CD8-positive, alpha-beta memory T cell (primary cell): Measurements from ENCODE around the gene ASGR1. TPM values are rescaled to one million over a fixed set of nuclear protein-coding genes. Genes with fewer than 3 reads are reported as not detected.

Experiments used
- CTCF ChIA-PET: fragments of 350-600 bp; sonication (Branson Sonifier 250); formaldehyde crosslinking; loops from one replicate; lab custom pipeline; 2021; ENCODE audit warnings: antibody characterized with exemption; lab: Charles Lee
- POLR2A ChIA-PET: fragments of 350-600 bp; sonication (Branson Sonifier 250); formaldehyde crosslinking; loops from one replicate; lab custom pipeline; 2021; ENCODE audit warnings: antibody characterized with exemption; lab: Charles Lee
- DNase-seq, 5 donors: peaks; one replicate each; pipeline versions ENCODE4 v3.0.0 to v3.0.0-alpha.2; 2020 to 2022; ENCODE audit warnings: mixed read lengths in 1 of 5
- H3K27ac ChIP-seq: one replicate; pipeline ENCODE4 v1.7.0; 2013; ENCODE audit warnings: low read depth, mild to moderate bottlenecking, low read length, moderate library complexity
- H3K27me3 ChIP-seq: 2 replicates; pipeline ENCODE4 v1.7.0; 2013; ENCODE audit warnings: low read length, mild to moderate bottlenecking; ENCODE audit not compliant: insufficient read depth, poor library complexity, severe bottlenecking
- H3K36me3 ChIP-seq: 2 replicates; pipeline ENCODE4 v1.7.0; 2013; ENCODE audit warnings: mild to moderate bottlenecking, low read length, moderate library complexity; ENCODE audit not compliant: insufficient read depth
- H3K4me1 ChIP-seq: 2 replicates; pipeline ENCODE4 v1.7.0; 2013; ENCODE audit warnings: mild to moderate bottlenecking, low read length, moderate library complexity; ENCODE audit not compliant: insufficient read depth
- H3K4me3 ChIP-seq: 2 replicates; pipeline ENCODE4 v1.7.0; 2013; ENCODE audit warnings: mild to moderate bottlenecking, low read length
- H3K9me3 ChIP-seq: 2 replicates; pipeline ENCODE4 v1.7.0; 2013; ENCODE audit warnings: mild to moderate bottlenecking, low read length
- H3K27ac Mint-ChIP-seq, 8 donors: one replicate each; pipeline ENCODE4 v1.8.0; 2020 to 2021; ENCODE audit warnings: mixed read lengths in 8 of 8, mild to moderate bottlenecking in 6 of 8, inconsistent platforms in 3 of 8, moderate library complexity in 3 of 8
- H3K27me3 Mint-ChIP-seq, 2 donors: one replicate each; pipeline ENCODE4 v1.8.0; 2020 to 2021; ENCODE audit warnings: mixed read lengths in 2 of 2, mild to moderate bottlenecking in 1 of 2, moderate library complexity in 1 of 2
- H3K36me3 Mint-ChIP-seq, 3 donors: one replicate each; pipeline ENCODE4 v1.8.0; 2020 to 2021; ENCODE audit warnings: mixed read lengths in 3 of 3, inconsistent platforms in 1 of 3, mild to moderate bottlenecking in 1 of 3
- H3K4me1 Mint-ChIP-seq, 3 donors: one replicate each; pipeline ENCODE4 v1.8.0; 2020 to 2021; ENCODE audit warnings: mixed read lengths in 3 of 3, inconsistent platforms in 1 of 3, mild to moderate bottlenecking in 1 of 3
- H3K4me3 Mint-ChIP-seq, 7 donors: one replicate each; pipeline ENCODE4 v1.8.0; 2020 to 2021; ENCODE audit warnings: mixed read lengths in 7 of 7, mild to moderate bottlenecking in 6 of 7, moderate library complexity in 4 of 7, inconsistent platforms in 2 of 7
- H3K9me3 Mint-ChIP-seq, 5 donors: one replicate each; pipeline ENCODE4 v1.8.0; 2020 to 2022; ENCODE audit warnings: mixed read lengths in 5 of 5, mild to moderate bottlenecking in 3 of 5, moderate library complexity in 2 of 5, inconsistent platforms in 1 of 5
- polyA plus RNA-seq: library from polyadenylated mRNA; unstranded; fragments of 300-500 nt; fragmentation: Illumina TruSeq; gene quantifications from one replicate; pipeline ENCODE4 v1.2.3, GENCODE V29; 2021
- total RNA-seq, 2 experiments: library from RNA; stranded (reverse); gene quantifications; one replicate each; pipeline ENCODE4 v1.2.3, GENCODE V29; 2021

The ASGR1 gene
- total and polyA plus RNA-seq, 3 experiments from 2014 or later = 0.46 to 0.55 TPM; not detected in 1

DNA sequence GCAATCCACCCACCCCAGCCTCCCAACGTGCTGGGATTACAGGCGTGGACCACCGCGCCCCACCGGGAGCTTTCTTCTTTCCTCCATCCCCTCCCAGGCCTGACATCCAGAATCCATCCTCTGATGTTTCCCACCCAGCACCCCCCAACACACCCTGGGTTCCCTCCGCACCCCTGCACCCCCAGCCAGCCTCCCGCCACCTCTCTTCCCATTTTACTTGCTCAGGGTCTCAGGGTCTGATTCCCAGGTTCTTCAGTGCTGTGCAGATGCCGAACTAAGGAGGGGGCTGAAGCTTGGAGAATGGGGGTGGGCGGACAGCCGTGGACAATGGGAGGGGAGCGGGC is 225 bp downstream of the ASGR1 start:
- POLR2A ChIA-PET = no interaction called here
- H3K9me3 ChIP-seq = no peaks in the 10 kb centered on the region
- peaks cover 9 to 13% (median 10%) of the 10 kb centered on the region in 3 donors for H3K4me1 Mint-ChIP-seq
- no peaks in the 10 kb centered on the region for H3K36me3 Mint-ChIP-seq
- peaks cover 18% of the 10 kb centered on the region for H3K27me3 ChIP-seq
- no peak overlapping the region for H3K27ac ChIP-seq
- peaks cover 14 to 21% of the 10 kb centered on the region in 2 donors for H3K27me3 Mint-ChIP-seq
- no peak overlapping the region for H3K4me3 ChIP-seq
- H3K27ac Mint-ChIP-seq = no peak overlapping the region
- H3K4me3 Mint-ChIP-seq = no peak overlapping the region
- no peak for DNase-seq
- H3K36me3 ChIP-seq = no peaks in the 10 kb centered on the region
- H3K4me1 ChIP-seq = peaks cover 24% of the 10 kb centered on the region
- CTCF ChIA-PET = interaction anchor here (0.6 to 2.1 kb wide), 4 partner anchors 9 to 118 kb away, joined by 3 to 11 read pairs (median 3); no protein-coding TSS in a partner anchor
- no peaks in the 10 kb centered on the region for H3K9me3 Mint-ChIP-seq

DNA sequence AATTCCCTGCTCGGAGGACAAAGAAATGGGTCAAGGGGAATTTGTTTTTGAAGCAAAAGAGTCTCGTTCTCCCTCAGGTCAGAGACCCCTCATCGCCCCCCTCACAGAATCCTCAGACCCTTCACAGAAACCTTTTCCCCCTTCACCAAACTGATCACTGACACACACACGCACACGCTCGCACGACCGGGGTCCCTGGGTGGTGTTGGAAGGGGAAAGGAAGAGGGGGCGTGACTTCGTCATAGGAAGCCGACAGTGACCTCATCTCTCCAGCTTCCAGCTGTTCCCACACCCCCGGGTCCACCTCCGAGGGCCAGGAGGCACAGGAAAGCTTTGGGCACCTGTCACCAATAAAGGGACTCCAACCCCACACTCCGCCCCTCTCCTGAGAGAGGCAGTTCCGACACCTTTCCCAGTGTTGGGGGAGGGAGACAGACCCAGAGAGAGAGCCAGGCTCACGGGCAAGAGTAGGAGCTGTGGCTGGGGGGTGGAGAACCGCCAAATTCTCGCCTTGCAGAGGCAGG is 1.2 kb downstream of the ASGR1 start:
- no peak overlapping the region for H3K27ac ChIP-seq
- POLR2A ChIA-PET = interaction anchor here (0.7 kb wide), 1 partner anchor 45 kb away, joined by 9 read pairs; no protein-coding TSS in a partner anchor
- H3K4me3 Mint-ChIP-seq = peak overlapping the region; percentile 36 to 70 (median 66)
- no peaks in the 10 kb centered on the region for H3K36me3 ChIP-seq
- no peaks in the 10 kb centered on the region for H3K9me3 Mint-ChIP-seq
- peaks cover 18% of the 10 kb centered on the region for H3K27me3 ChIP-seq
- H3K4me1 Mint-ChIP-seq = peaks cover 10 to 13% (median 10%) of the 10 kb centered on the region in 3 donors
- H3K4me1 ChIP-seq = peaks cover 26% of the 10 kb centered on the region
- peak overlapping the region in 3 of 8 donors; percentile 12 to 94 (median 31) for H3K27ac Mint-ChIP-seq
- no peaks in the 10 kb centered on the region for H3K9me3 ChIP-seq
- peak overlapping the region; percentile 10 for H3K4me3 ChIP-seq
- H3K36me3 Mint-ChIP-seq = no peaks in the 10 kb centered on the region
- CTCF ChIA-PET = interaction anchor here (0.6 to 2.1 kb wide), 17 partner anchors 10 to 173 kb away, joined by 3 to 11 read pairs (median 4); partner anchors contain the start of gene SLC2A4
- no peak for DNase-seq
- H3K27me3 Mint-ChIP-seq = peaks cover 14 to 19% of the 10 kb centered on the region in 2 donors

DNA sequence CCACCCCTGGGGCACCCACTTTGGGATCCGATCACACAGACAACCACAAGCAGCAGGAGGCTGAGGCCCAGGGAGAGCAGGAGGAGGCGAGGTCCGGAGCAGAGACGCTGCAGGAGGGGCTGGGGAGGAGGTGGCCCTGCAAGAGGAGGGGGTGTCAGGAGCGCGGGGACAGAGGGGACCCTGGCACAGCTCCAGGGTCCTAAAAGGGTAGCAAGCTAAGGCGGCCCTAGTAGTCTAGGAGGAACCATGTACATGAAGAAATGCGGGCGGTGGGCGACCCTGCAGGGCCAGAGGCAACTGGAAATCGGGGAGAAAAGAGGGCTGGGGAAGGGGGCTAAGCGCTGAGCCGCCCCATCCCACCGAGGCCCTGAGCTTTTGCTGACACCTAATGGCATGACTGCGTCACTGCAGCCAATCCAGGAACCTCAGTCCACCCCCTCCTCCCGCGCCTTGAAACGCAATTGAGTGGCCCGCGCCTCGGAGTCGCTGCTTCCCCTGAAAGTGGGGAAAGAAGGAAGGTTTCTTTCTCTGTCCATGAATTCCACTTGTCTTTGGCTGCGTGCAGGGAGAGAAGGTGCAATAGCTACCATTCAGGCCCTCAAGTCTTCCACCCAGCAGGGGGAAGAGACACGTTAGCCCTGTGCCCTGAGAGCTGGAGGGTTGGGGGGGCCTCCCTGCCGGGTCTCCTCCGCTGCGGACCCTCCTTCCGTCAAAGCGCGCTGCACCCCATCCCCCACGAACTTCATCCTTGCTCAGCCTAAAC is 1.8 kb downstream of the ASGR1 start:
- peak; percentile 42 to 74 (median 49) for DNase-seq
- H3K27me3 ChIP-seq = peaks cover 18% of the 10 kb centered on the region
- peaks cover 10 to 13% (median 10%) of the 10 kb centered on the region in 3 donors for H3K4me1 Mint-ChIP-seq
- H3K36me3 ChIP-seq = no peaks in the 10 kb centered on the region
- no peaks in the 10 kb centered on the region for H3K9me3 Mint-ChIP-seq
- peaks cover 26% of the 10 kb centered on the region for H3K4me1 ChIP-seq
- no peak overlapping the region for H3K27ac ChIP-seq
- H3K9me3 ChIP-seq = no peaks in the 10 kb centered on the region
- H3K4me3 Mint-ChIP-seq = peak overlapping the region; percentile 36 to 70 (median 66)
- H3K27ac Mint-ChIP-seq = peak overlapping the region in 3 of 8 donors; percentile 12 to 94 (median 50)
- H3K4me3 ChIP-seq = peak overlapping the region; percentile 10
- H3K36me3 Mint-ChIP-seq = no peaks in the 10 kb centered on the region
- ChIA-PET CTCF (interaction anchor here (0.6 to 2.1 kb wide), 18 partner anchors 9 to 503 kb away, joined by 3 to 11 read pairs (median 4); partner anchors contain the start of gene SLC2A4), POLR2A (interaction anchor here (0.6 to 0.7 kb wide), 2 partner anchors 44 to 144 kb away, joined by 3 to 9 read pairs; no protein-coding TSS in a partner anchor)
- peaks cover 14 to 19% of the 10 kb centered on the region in 2 donors for H3K27me3 Mint-ChIP-seq

DNA sequence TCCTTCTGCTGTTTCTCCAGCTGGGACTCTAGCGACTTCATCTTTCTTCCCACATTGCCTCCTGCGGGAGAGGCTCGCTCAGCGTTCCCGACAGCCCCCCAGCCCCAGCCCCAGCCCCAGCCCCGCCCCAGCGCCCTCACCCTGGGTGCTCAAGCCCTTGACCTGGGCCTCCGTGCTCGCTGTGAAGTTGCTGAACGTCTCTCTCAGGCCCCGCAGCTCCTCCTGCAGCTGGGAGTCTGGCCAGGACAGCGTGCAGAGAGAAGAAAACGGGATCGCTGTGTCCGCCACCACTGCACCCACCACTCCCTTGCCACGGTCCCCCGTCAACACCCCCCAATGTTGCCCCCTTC is 2.4 kb downstream of the ASGR1 start:
- H3K27ac ChIP-seq = no peak overlapping the region
- no peak overlapping the region for H3K4me3 Mint-ChIP-seq
- ChIA-PET POLR2A (interaction anchor here (0.6 kb wide), 1 partner anchor 144 kb away, joined by 3 read pairs; no protein-coding TSS in a partner anchor), CTCF (interaction anchor here (0.8 to 2.1 kb wide), 13 partner anchors 8 to 503 kb away, joined by 3 to 11 read pairs (median 4); partner anchors contain the start of gene SLC2A4)
- H3K27ac Mint-ChIP-seq = no peak overlapping the region
- H3K9me3 Mint-ChIP-seq = no peaks in the 10 kb centered on the region
- no peaks in the 10 kb centered on the region for H3K36me3 Mint-ChIP-seq
- H3K4me3 ChIP-seq = no peak overlapping the region
- peaks cover 10 to 13% (median 10%) of the 10 kb centered on the region in 3 donors for H3K4me1 Mint-ChIP-seq
- peaks cover 14 to 19% of the 10 kb centered on the region in 2 donors for H3K27me3 Mint-ChIP-seq
- peaks cover 18% of the 10 kb centered on the region for H3K27me3 ChIP-seq
- no peaks in the 10 kb centered on the region for H3K36me3 ChIP-seq
- no peaks in the 10 kb centered on the region for H3K9me3 ChIP-seq
- DNase-seq = no peak
- H3K4me1 ChIP-seq = peaks cover 26% of the 10 kb centered on the region

DNA sequence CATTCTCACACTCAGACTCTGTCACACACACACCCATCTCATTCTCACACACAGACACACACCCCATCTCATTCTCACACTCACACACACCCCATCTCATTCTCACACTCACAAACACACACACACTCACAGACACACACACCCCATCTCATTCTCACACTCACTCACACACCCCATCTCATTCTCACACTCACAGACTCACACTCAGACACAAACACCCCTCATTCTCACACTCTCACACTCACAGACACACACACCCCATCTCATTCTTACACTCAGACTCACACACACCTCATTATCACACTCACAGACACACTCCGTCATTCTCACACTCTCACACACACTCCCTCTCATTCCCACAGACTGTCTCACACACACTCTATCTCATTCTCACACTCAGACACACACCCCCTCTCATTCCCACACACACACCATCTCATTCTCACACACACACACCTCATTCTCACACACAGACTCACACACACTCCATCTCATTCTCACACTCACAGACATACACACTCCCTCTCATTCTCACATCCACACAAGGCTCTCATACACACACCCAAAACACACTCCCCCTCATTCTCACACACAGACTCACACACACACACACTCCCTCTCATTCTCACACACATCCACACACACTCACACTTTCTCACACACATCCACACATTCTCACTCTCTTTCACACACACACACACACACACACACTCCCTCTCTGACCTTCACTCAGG is 2.9 kb downstream of the ASGR1 start:
- Histone ChIP-seq H3K27ac (no peak overlapping the region), H3K27me3 (peaks cover 18% of the 10 kb centered on the region), H3K4me3 (no peak overlapping the region), H3K9me3 (no peaks in the 10 kb centered on the region), H3K4me1 (peaks cover 26% of the 10 kb centered on the region), H3K36me3 (no peaks in the 10 kb centered on the region)
- Mint-ChIP-seq H3K27ac (no peak overlapping the region), H3K9me3 (peaks cover 0 to 1% (median 0%) of the 10 kb centered on the region in 5 donors), H3K4me1 (peaks cover 10 to 13% (median 10%) of the 10 kb centered on the region in 3 donors), H3K4me3 (no peak overlapping the region), H3K27me3 (peaks cover 14 to 19% of the 10 kb centered on the region in 2 donors), H3K36me3 (no peaks in the 10 kb centered on the region)
- DNase-seq = no peak
- ChIA-PET CTCF (interaction anchor here (1.5 to 1.9 kb wide), 3 partner anchors 39 to 155 kb away, joined by 5 to 10 read pairs (median 6); no protein-coding TSS in a partner anchor), POLR2A (no interaction called here)

DNA sequence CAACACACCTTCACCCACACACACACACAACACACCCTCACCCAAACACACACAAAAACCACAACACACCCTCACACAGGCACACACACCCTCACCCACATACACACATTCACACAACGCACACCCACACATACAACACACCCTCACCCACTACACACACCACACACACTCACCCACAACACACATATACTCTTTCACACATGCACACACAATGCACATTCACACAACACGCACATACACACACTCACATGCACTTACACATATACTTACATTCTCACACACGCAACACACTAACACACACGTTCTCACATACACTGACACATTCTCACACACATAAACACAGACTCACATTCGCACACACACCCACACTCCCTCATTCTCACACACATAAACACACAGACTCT is 3.8 kb downstream of the ASGR1 start:
- Histone ChIP-seq H3K9me3 (no peaks in the 10 kb centered on the region), H3K4me3 (no peak overlapping the region), H3K4me1 (peaks cover 26% of the 10 kb centered on the region), H3K27me3 (peaks cover 18% of the 10 kb centered on the region), H3K36me3 (no peaks in the 10 kb centered on the region), H3K27ac (no peak overlapping the region)
- DNase-seq = no peak
- ChIA-PET POLR2A (no interaction called here), CTCF (no interaction called here)
- H3K4me3 Mint-ChIP-seq = no peak overlapping the region
- H3K27ac Mint-ChIP-seq = no peak overlapping the region
- peaks cover 14 to 19% of the 10 kb centered on the region in 2 donors for H3K27me3 Mint-ChIP-seq
- H3K36me3 Mint-ChIP-seq = peaks cover 0 to 3% (median 0%) of the 10 kb centered on the region in 3 donors
- H3K4me1 Mint-ChIP-seq = peaks cover 10 to 13% (median 10%) of the 10 kb centered on the region in 3 donors
- H3K9me3 Mint-ChIP-seq = peaks cover 2 to 7% (median 6%) of the 10 kb centered on the region in 5 donors

DNA sequence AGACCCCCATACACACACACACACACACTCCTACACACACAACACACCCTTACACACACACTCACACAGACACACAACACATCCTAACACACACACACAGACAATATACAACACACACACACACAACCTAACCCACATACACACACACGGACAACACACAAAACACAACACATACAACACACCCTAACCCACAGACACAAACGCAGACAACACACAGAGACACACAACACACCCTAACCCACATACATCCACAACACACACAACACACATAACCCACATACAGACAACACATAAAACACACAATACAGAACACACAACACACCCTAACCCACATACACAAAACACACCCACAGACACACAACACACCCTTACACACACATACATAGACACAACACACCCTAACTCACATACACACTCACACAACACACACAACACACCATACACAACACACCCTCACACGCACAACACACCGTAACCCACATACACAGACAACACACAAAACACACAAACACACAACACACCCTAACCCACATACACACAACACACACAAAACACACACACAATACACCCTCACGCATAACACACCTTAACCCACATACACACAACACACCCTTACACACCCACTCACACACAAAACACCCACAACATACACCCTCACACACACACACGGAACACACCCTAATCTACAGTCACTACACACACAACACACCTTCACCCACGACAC is 4.4 kb downstream of the ASGR1 start:
- CTCF ChIA-PET = no interaction called here

More for the DNA sequence above, 4.4 kb downstream of the ASGR1 start:
- peaks cover 10 to 13% (median 10%) of the 10 kb centered on the region in 3 donors for H3K4me1 Mint-ChIP-seq
- H3K27me3 Mint-ChIP-seq = peaks cover 14 to 19% of the 10 kb centered on the region in 2 donors
- DNase-seq = no peak
- Histone ChIP-seq H3K9me3 (no peaks in the 10 kb centered on the region), H3K27ac (no peak overlapping the region), H3K36me3 (no peaks in the 10 kb centered on the region), H3K4me3 (peak overlapping the region; percentile 4), H3K27me3 (peaks cover 18% of the 10 kb centered on the region), H3K4me1 (peaks cover 26% of the 10 kb centered on the region)
- peaks cover 4 to 10% (median 10%) of the 10 kb centered on the region in 5 donors for H3K9me3 Mint-ChIP-seq
- peaks cover 0 to 7% (median 0%) of the 10 kb centered on the region in 3 donors for H3K36me3 Mint-ChIP-seq
- POLR2A ChIA-PET = no interaction called here
- no peak overlapping the region for H3K27ac Mint-ChIP-seq
- no peak overlapping the region for H3K4me3 Mint-ChIP-seq
